Colonic mucosa (tissue), 4 donors: ENCODE measurements around the gene PDRG1. TPM values are rescaled to one million over a fixed set of nuclear protein-coding genes. Genes with fewer than 3 reads are reported as not detected.

Experiments
- DNase-seq: peaks from one replicate; pipeline ENCODE4 v3.0.0-alpha.2; 2020
- H3K27ac ChIP-seq: fragments of 200-600 bp; one replicate; pipeline ENCODE4 v1.8.0; 2021
- H3K27me3 ChIP-seq: fragments of 200-600 bp; one replicate; pipeline ENCODE4 v1.8.0; 2021
- H3K36me3 ChIP-seq: fragments of 200-600 bp; one replicate; pipeline ENCODE4 v1.8.0; 2021
- H3K4me1 ChIP-seq: fragments of 200-600 bp; one replicate; pipeline ENCODE4 v1.8.0; 2021; ENCODE audit warnings: mild to moderate bottlenecking
- H3K4me3 ChIP-seq: fragments of 200-600 bp; one replicate; pipeline ENCODE4 v1.8.0; 2021
- H3K9ac ChIP-seq, 2 donors: one replicate each; pipeline ENCODE4 v1.7.0; 2013; ENCODE audit warnings: control low read depth in 2 of 2, low read depth in 2 of 2, low read length in 2 of 2
- H3K9me3 ChIP-seq: fragments of 200-600 bp; one replicate; pipeline ENCODE4 v1.8.0; 2021
- CTCF ChIP-seq: fragments of 200-600 bp; IDR thresholded peaks from one replicate; pipeline ENCODE4 v1.8.0; 2022; ENCODE audit warnings: antibody characterized with exemption, mild to moderate bottlenecking
- intact Hi-C: fragments of 100-400 bp; cut with DNase I; formaldehyde crosslinking; loops from one replicate; pipeline ENCODE4 v1.14.1; 2022
- total RNA-seq, 2 donors: library from RNA; stranded (reverse); fragmentation: NEBNext Ultra II Directional in 1 of 2; extraction: Animal tissue kit (Norgen Biotek cat#: 25700) in 1 of 2; gene quantifications; one replicate each; pipeline ENCODE4 v1.2.1, GENCODE V29; 2021
- donor health status: healthy.
- donor health status: DM: no; HTN: no; CAD: no.
- donor health status: DM: no; HTN: no; CAD: no.

PDRG1 gene
- total RNA-seq, 2 donors from 2014 or later: 9.9 to 14.6 TPM

DNA sequence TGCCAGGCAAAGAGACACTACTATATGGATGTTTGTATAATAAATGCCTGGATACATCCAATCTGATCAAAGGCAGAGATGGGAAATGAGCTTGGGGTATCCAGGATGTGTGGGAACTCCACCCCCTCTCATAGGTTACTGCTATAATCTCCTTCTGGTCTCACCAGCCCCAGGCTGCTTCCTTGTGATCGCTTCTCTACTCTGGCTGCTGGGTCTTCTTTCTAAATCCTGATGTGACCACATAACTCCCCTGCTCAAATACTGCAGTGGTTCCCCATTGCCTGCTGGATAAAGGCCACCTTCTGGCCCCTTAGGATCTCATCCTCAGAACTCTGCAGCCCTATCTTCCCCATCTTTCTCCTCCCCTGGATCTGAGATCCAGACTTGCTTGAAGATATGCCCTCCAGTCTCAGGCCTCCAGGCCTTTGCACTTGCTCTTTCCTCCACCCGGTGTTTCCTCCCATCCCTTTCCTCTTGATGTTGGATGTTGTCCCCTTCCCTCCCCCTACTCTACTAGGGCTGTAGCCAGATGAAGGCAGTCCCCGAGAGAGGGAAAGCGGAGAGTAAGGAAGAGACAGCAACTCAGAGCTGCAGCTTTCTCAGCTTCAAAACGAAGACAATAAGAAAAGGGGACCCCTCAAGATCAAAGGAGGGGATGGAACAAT, 15.3 kb upstream of the PDRG1 start:
- Histone ChIP-seq H3K9ac (no peak overlapping the region), H3K9me3 (no peaks in the 10 kb centered on the region), H3K4me1 (no peaks in the 10 kb centered on the region), H3K27me3 (peaks cover 8% of the 10 kb centered on the region), H3K27ac (no peak overlapping the region), H3K36me3 (no peaks in the 10 kb centered on the region), H3K4me3 (no peak overlapping the region)
- no peak for TF ChIP-seq CTCF
- intact Hi-C loops: no loop called here
- no peak for DNase-seq

DNA sequence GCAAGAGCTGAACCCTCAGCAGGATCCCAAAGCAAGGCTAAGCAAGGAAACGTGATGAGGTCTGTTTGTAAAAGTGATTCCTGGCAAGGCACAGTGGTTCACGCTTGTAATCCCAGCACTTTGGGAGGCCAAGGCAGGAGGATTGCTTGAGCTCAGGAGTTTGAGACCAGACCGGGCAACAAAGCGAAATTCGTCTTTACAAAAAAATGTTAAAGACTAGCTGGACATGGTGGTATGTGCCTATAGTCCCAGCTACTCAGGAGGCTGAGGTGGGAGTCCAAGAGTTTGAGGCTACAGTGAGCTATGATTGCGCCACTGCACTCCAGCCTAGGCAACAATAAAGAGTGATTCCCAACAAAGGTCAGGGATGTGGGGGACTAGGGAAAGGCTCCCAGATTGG, 12.0 kb upstream of the PDRG1 start:
- no peak for TF ChIP-seq CTCF
- DNase-seq: no peak
- Histone ChIP-seq H3K36me3 (no peaks in the 10 kb centered on the region), H3K9ac (no peak overlapping the region), H3K4me3 (no peak overlapping the region), H3K27ac (no peak overlapping the region), H3K9me3 (no peaks in the 10 kb centered on the region), H3K4me1 (no peaks in the 10 kb centered on the region), H3K27me3 (peaks cover 8% of the 10 kb centered on the region)
- intact Hi-C loops: no loop called here

DNA sequence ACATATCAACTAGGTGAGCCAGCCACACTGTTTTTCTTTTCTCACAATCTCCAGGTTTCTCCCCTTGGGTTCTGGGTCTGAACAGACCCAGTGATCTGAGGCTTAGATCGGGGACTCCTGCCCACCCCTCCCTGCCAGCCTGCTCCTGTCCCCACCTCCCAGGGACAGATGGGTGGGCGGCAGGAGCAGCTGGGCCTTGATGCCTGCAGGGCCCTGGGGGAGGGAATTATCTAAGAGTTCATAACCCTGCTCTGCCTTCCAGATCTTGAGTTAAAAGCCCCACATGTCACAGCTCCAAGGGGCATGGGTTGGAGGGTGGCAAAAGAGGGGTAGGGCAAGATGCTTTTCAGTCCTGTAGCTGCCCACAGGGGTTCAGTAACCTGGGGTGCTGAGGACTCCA, 10.9 kb upstream of the PDRG1 start:
- Histone ChIP-seq H3K27me3 (peaks cover 6% of the 10 kb centered on the region), H3K9me3 (no peaks in the 10 kb centered on the region), H3K4me1 (no peaks in the 10 kb centered on the region), H3K4me3 (no peak overlapping the region), H3K27ac (no peak overlapping the region), H3K9ac (no peak overlapping the region), H3K36me3 (no peaks in the 10 kb centered on the region)
- DNase-seq: no peak
- intact Hi-C loops: no loop called here
- TF ChIP-seq CTCF: no peak

DNA sequence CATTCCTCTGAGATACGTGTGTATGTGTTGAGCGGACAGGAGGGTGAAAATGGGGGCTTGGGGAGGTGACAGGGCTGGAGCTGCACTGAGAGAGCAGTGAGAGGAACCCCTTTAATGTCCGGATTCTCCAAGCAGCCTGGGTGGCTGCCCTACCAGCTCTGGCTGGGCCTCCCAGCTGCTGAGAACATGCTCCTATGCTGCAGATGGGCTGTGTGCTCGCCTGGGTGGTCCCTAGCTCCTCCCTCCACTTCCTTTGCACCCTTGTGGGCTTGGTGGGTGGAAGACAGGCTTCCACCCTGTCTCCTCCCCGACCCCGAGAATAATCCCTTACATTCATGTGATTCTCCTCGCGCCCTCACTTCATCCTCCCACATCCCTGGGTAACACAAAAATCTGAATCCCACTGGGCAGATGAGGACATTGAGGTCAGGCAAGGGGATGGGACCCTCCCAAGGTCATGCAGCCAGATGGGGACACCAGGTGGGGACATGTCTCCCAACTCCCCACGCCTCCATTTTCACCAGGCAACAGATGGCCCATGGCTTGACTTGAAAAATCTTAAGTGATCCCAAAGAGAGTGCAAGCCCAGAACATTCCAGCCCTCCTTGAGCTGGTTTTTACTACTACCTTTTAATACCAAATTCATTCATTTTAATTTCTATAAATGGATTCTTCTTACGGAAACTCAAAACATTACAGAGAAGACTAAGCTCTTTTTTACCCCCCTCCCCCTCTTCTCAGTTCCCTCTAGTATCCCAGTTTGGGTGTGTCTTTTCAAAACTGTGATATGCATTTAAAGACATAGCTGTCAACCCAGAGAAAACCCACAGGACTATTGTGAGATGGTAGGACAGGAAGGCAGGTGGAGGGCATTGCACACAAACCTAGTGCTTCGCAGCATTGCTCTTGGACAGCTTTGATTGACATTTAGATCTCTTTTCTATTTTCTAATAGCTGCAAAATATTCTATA, 5.0 kb upstream of the PDRG1 start:
- H3K9ac ChIP-seq: no peak overlapping the region
- no peak overlapping the region for H3K4me3 ChIP-seq
- intact Hi-C loops: no loop called here
- no peak overlapping the region for H3K27ac ChIP-seq
- TF ChIP-seq CTCF: no peak
- no peaks in the 10 kb centered on the region for H3K4me1 ChIP-seq
- H3K36me3 ChIP-seq: no peaks in the 10 kb centered on the region
- no peak for DNase-seq
- no peaks in the 10 kb centered on the region for H3K27me3 ChIP-seq
- H3K9me3 ChIP-seq: no peaks in the 10 kb centered on the region

GRCh38 chr20:31954500-31954899, 2.7 kb upstream of the PDRG1 start:
- Histone ChIP-seq H3K36me3 (no peaks in the 10 kb centered on the region), H3K4me3 (no peak overlapping the region), H3K4me1 (peaks cover 9% of the 10 kb centered on the region), H3K9ac (no peak overlapping the region), H3K9me3 (no peaks in the 10 kb centered on the region), H3K27me3 (no peaks in the 10 kb centered on the region), H3K27ac (no peak overlapping the region)
- intact Hi-C loops: no loop called here
- no peak for DNase-seq
- TF ChIP-seq CTCF: no peak
